Measurements from ENCODE around the gene RRH.

RRH gene

GRCh38 chr4:109877400-109877799 is 49.6 kb downstream of the RRH start:
- ATAC-seq (replicated peaks; ENCODE audit: extremely low read depth, poor library complexity, severe bottlenecking) (no peak), DNase-seq (ENCODE audit: low spot score in 2 of 2) (no peak)
- H3K4me1 Mint-ChIP-seq: no peaks in the 10 kb centered on the region
- peaks cover 64% of the 10 kb centered on the region for H3K27me3 Mint-ChIP-seq
- H3K4me3 Mint-ChIP-seq: no peak overlapping the region
- no peak overlapping the region for H3K27ac Mint-ChIP-seq (ENCODE audit: low read depth)
- no peaks in the 10 kb centered on the region for H3K9me3 Mint-ChIP-seq
- H3K36me3 Mint-ChIP-seq (ENCODE audit: insufficient read depth): no peaks in the 10 kb centered on the region

- Mint-ChIP-seq H3K27ac (ENCODE audit: low read depth) (no peak overlapping the region), H3K36me3 (ENCODE audit: insufficient read depth) (no peaks in the 10 kb centered on the region)
These were observed 50.6 kb downstream of the RRH start for GRCh38 chr4:109878355-109878754.

GRCh38 chr4:109879081-109879480 is 51.3 kb downstream of the RRH start:
- no peak for ATAC-seq (replicated peaks; ENCODE audit: extremely low read depth, poor library complexity, severe bottlenecking)
- peaks cover 64% of the 10 kb centered on the region for H3K27me3 Mint-ChIP-seq

More at GRCh38 chr4:109878355-109878754, 50.6 kb downstream of the RRH start:
- ATAC-seq (replicated peaks; ENCODE audit: extremely low read depth, poor library complexity, severe bottlenecking): no peak
- no peak for DNase-seq (ENCODE audit: low spot score in 2 of 2)
- H3K27me3 Mint-ChIP-seq: peaks cover 64% of the 10 kb centered on the region
- no peaks in the 10 kb centered on the region for H3K9me3 Mint-ChIP-seq
- H3K4me3 Mint-ChIP-seq: no peak overlapping the region
- H3K4me1 Mint-ChIP-seq: no peaks in the 10 kb centered on the region

GRCh38 chr4:109879636-109880314 is 52.0 kb downstream of the RRH start:
- no peaks in the 10 kb centered on the region for H3K4me1 Mint-ChIP-seq
- peaks cover 64% of the 10 kb centered on the region for H3K27me3 Mint-ChIP-seq
- no peak for ATAC-seq (replicated peaks; ENCODE audit: extremely low read depth, poor library complexity, severe bottlenecking)
- DNase-seq (ENCODE audit: low spot score in 2 of 2): no peak
- H3K36me3 Mint-ChIP-seq (ENCODE audit: insufficient read depth): no peaks in the 10 kb centered on the region
- no peak overlapping the region for H3K27ac Mint-ChIP-seq (ENCODE audit: low read depth)
- H3K9me3 Mint-ChIP-seq: no peaks in the 10 kb centered on the region
- H3K4me3 Mint-ChIP-seq: no peak overlapping the region

More at GRCh38 chr4:109879081-109879480, 51.3 kb downstream of the RRH start:
- no peaks in the 10 kb centered on the region for H3K4me1 Mint-ChIP-seq
- no peak overlapping the region for H3K27ac Mint-ChIP-seq (ENCODE audit: low read depth)
- H3K9me3 Mint-ChIP-seq: no peaks in the 10 kb centered on the region
- no peak overlapping the region for H3K4me3 Mint-ChIP-seq
- H3K36me3 Mint-ChIP-seq (ENCODE audit: insufficient read depth): no peaks in the 10 kb centered on the region
- no peak for DNase-seq (ENCODE audit: low spot score in 2 of 2)

- peaks cover 10% of the 10 kb centered on the region for H3K27me3 Mint-ChIP-seq
- no peak overlapping the region for H3K4me3 Mint-ChIP-seq
- DNase-seq (ENCODE audit: low spot score in 2 of 2) (no peak), ATAC-seq (replicated peaks; ENCODE audit: extremely low read depth, poor library complexity, severe bottlenecking) (no peak)
- H3K27ac Mint-ChIP-seq (ENCODE audit: low read depth): no peak overlapping the region
- no peaks in the 10 kb centered on the region for H3K9me3 Mint-ChIP-seq
- H3K36me3 Mint-ChIP-seq (ENCODE audit: insufficient read depth): no peaks in the 10 kb centered on the region
- no peaks in the 10 kb centered on the region for H3K4me1 Mint-ChIP-seq
These were observed 58.5 kb downstream of the RRH start for GRCh38 chr4:109886303-109886702.

GRCh38 chr4:109887071-109887470 is 59.3 kb downstream of the RRH start:
- Mint-ChIP-seq H3K4me3 (no peak overlapping the region), H3K36me3 (ENCODE audit: insufficient read depth) (no peaks in the 10 kb centered on the region), H3K9me3 (no peaks in the 10 kb centered on the region), H3K27me3 (peaks cover 3% of the 10 kb centered on the region), H3K4me1 (no peaks in the 10 kb centered on the region), H3K27ac (ENCODE audit: low read depth) (no peak overlapping the region)
- ATAC-seq (replicated peaks; ENCODE audit: extremely low read depth, poor library complexity, severe bottlenecking) (no peak), DNase-seq (ENCODE audit: low spot score in 2 of 2) (no peak)

- DNase-seq (ENCODE audit: low spot score in 2 of 2) (no peak), ATAC-seq (replicated peaks; ENCODE audit: extremely low read depth, poor library complexity, severe bottlenecking) (no peak)
- Mint-ChIP-seq H3K4me1 (no peaks in the 10 kb centered on the region), H3K4me3 (no peak overlapping the region), H3K9me3 (no peaks in the 10 kb centered on the region), H3K27ac (ENCODE audit: low read depth) (no peak overlapping the region), H3K36me3 (ENCODE audit: insufficient read depth) (no peaks in the 10 kb centered on the region), H3K27me3 (no peaks in the 10 kb centered on the region)
These were observed 62.3 kb downstream of the RRH start for GRCh38 chr4:109890076-109890475.

All from central memory CD8-positive, alpha-beta T cell (primary cell).